ENCODE measurements around the gene VMP1. TPM values are rescaled to one million over a fixed set of nuclear protein-coding genes. Genes with fewer than 3 reads are reported as not detected.
A peak's percentile ranks its signal among the peaks of the same experiment; 100 is the strongest.

The VMP1 gene
- total and polyA plus RNA-seq, 2 of the 13 experiments (the other 11 are each of a cell fraction or from before 2014, with no cell fraction given), result 186 to 271 TPM

DNA sequence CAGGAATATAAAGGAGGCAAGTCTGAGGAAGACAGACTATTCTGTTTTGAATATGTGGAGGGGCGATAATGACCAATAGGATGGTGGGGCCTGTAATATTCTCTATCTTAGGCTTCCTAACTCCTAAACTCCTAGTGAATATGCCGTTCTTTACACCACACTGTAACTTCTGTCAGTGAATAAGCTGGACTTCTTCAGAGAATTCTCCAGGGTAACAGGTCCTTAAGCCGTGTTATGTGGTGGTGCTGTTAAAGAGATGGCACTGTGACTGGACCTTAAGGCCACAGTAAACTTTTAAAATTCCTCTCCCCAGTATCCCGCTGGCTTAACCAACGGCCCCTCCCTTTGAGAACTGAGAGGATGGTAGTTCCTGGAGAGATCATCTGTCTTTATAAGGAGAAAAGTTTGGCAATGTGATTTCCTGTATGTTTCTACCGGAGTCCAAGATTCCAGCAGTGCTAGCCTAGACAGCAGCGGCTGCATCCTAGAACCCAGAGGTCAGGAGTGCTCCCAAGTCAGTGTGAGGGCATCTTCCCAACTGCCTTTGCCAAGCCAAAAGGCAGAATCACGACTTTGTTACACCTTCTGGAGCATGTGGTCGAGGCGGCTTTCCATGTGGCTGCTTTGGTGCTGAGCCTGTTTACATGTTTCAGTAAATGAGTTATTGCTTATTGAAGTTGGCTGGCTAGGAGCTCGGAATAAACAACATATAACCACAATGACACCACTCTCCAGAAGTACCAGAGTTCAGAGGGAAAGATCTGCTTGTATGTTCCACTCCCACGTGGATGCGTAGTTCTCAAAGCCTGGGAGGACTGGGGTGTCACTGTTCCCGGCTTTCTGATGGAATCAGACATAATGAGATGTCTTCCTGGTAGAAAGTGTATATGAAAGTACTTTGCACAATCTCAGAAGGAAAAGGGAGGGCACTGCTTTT, 144.3 kb downstream of the VMP1 start:
- ChIA-PET POLR2A (interaction anchor here (0.6 kb wide), 1 partner anchor 20 kb away, joined by 4 read pairs; no protein-coding TSS in a partner anchor), CTCF (ENCODE audit: low intra/inter-chr PET ratio, low total read pairs) (no interaction called here)
- H2AFZ ChIP-seq (ENCODE audit: low read length), result no peak overlapping the region
- peak overlapping the region; percentile 94 for H3K27ac ChIP-seq (ENCODE audit: extremely low read length, insufficient read depth, low read length)
- no peaks in the 10 kb centered on the region for H3K36me3 ChIP-seq (replicated peaks in 1 of 2; ENCODE audit: control insufficient read depth in 1 of 2, insufficient read depth in 2 of 2, low read length in 2 of 2)
- no peaks in the 10 kb centered on the region for H4K20me1 ChIP-seq (ENCODE audit: insufficient read depth, low read length)
- no peaks in the 10 kb centered on the region for H3K27me3 ChIP-seq (ENCODE audit: control insufficient read depth in 1 of 2, insufficient read depth in 2 of 2, low read length in 2 of 2)
- intact Hi-C loops (cut with micrococcal nuclease; ENCODE audit: unreplicated experiment), result no loop called here
- WGBS (ENCODE audit: low lambda C conversion rate), result 78% methylated on average over 14 of the region's 14 CpGs
- DNase-seq (ENCODE audit: low spot score), result no peak
- peaks cover 2% of the 10 kb centered on the region for H3K79me2 ChIP-seq (ENCODE audit: insufficient read depth, low read length)
- in situ Hi-C loops (cut with HindIII; ENCODE audit: extremely low pct_ligation_motif_present, low pct_unique_long_range_greater_than_20kb), result no loop called here
- FAIRE-seq, result no peak
- H3K9me3 ChIP-seq (ENCODE audit: low read length), result no peaks in the 10 kb centered on the region
- BruUV-seq (replicated peaks), result no TSS peak
- peaks cover 95% of the 10 kb centered on the region for H3K4me1 ChIP-seq (ENCODE audit: insufficient read depth, low read length)
- H3K4me2 ChIP-seq (ENCODE audit: low read depth, low read length), result peak overlapping the region; percentile 21; the same call in 1 of the 2 replicates
- H3K9ac ChIP-seq (ENCODE audit: insufficient read depth, low read depth, low read length), result peak overlapping the region; percentile 79; the same call in 1 of the 2 replicates
- no peak for ATAC-seq
- no peak overlapping the region for H3K4me3 ChIP-seq (replicated peaks in 1 of 3; ENCODE audit: insufficient read depth in 1 of 3, low read depth in 2 of 3, low read length in 3 of 3)
- TF ChIP-seq ARNT (IDR thresholded peaks at IDR 0.05) (no peak), MEF2D (CRISPR knock-in tag; IDR thresholded peaks at IDR 0.05) (no peak), ZFP37 (CRISPR knock-in tag; IDR thresholded peaks at IDR 0.05; ENCODE audit: borderline replicate concordance) (0 out of 2 replicates have a peak, but pooled peaks have one; percentile 34), HOXA3 (CRISPR knock-in tag; IDR thresholded peaks at IDR 0.05) (0 out of 2 replicates have a peak, but pooled peaks have one; percentile 22), ZNF263 (CRISPR knock-in tag; IDR thresholded peaks at IDR 0.05) (peak; percentile 92), SSRP1 (CRISPR knock-in tag; IDR thresholded peaks at IDR 0.05) (no peak), BCL6 (CRISPR knock-in tag; IDR thresholded peaks at IDR 0.05) (peak; percentile 30; the same call in 1 of the 2 replicates), NCOR1 (IDR thresholded peaks at IDR 0.05; ENCODE audit: borderline replicate concordance, low read length) (no peak), NR3C1 (CRISPR knock-in tag; IDR thresholded peaks at IDR 0.05) (no peak), ZMYM4 (CRISPR knock-in tag; IDR thresholded peaks at IDR 0.05) (0 out of 2 replicates have a peak, but pooled peaks have one; percentile 19), MAFG (CRISPR knock-in tag; IDR thresholded peaks at IDR 0.05) (no peak), REPIN1 (CRISPR knock-in tag; IDR thresholded peaks at IDR 0.05; ENCODE audit: borderline replicate concordance, low read depth) (no peak), YEATS2 (CRISPR knock-in tag; IDR thresholded peaks at IDR 0.05; ENCODE audit: borderline replicate concordance) (0 out of 2 replicates have a peak, but pooled peaks have one; percentile 27), MXD4 (CRISPR knock-in tag; IDR thresholded peaks at IDR 0.05) (0 out of 2 replicates have a peak, but pooled peaks have one; percentile 37), MED1 (CRISPR knock-in tag; IDR thresholded peaks at IDR 0.05) (peak; percentile 25; the same call in 1 of the 2 replicates), THAP11 (CRISPR knock-in tag; IDR thresholded peaks at IDR 0.05) (0 out of 2 replicates have a peak, but pooled peaks have one; percentile 28), HHEX (CRISPR knock-in tag; IDR thresholded peaks at IDR 0.05) (no peak), TEAD3 (CRISPR knock-in tag; optimal IDR thresholded peaks at IDR 0.05; ENCODE audit: borderline replicate concordance) (peak; percentile 58), CBX2 (IDR thresholded peaks at IDR 0.05; ENCODE audit: low read depth, low read length) (no peak), CBX2 (CRISPR knock-in tag; IDR thresholded peaks at IDR 0.05; ENCODE audit: low read depth) (no peak), ZBTB38 (CRISPR knock-in tag; IDR thresholded peaks at IDR 0.05) (peak; percentile 74; the same call in 1 of the 2 replicates), RAD21 (CRISPR knock-in tag; IDR thresholded peaks at IDR 0.05) (no peak), SALL1 (CRISPR knock-in tag; IDR thresholded peaks at IDR 0.05) (peak; percentile 48; the same call in 1 of the 2 replicates), FOXO1 (CRISPR knock-in tag; IDR thresholded peaks at IDR 0.05) (0 out of 2 replicates have a peak, but pooled peaks have one; percentile 16)
- TF ChIP-seq, protein P1, sequence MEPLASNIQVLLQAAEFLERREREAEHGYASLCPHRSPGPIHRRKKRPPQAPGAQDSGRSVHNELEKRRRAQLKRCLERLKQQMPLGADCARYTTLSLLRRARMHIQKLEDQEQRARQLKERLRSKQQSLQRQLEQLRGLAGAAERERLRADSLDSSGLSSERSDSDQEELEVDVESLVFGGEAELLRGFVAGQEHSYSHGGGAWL (CRISPR knock-in tag; IDR thresholded peaks at IDR 0.05), result 0 out of 2 replicates have a peak, but pooled peaks have one; percentile 34
- TF ChIP-seq, protein P2, sequence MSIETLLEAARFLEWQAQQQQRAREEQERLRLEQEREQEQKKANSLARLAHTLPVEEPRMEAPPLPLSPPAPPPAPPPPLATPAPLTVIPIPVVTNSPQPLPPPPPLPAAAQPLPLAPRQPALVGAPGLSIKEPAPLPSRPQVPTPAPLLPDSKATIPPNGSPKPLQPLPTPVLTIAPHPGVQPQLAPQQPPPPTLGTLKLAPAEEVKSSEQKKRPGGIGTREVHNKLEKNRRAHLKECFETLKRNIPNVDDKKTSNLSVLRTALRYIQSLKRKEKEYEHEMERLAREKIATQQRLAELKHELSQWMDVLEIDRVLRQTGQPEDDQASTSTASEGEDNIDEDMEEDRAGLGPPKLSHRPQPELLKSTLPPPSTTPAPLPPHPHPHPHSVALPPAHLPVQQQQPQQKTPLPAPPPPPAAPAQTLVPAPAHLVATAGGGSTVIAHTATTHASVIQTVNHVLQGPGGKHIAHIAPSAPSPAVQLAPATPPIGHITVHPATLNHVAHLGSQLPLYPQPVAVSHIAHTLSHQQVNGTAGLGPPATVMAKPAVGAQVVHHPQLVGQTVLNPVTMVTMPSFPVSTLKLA (IDR thresholded peaks at IDR 0.05), result peak; percentile 96
